Adipose tissue (tissue), 3 donors: ENCODE data around the gene ABT1. TPM values are rescaled to one million over a fixed set of nuclear protein-coding genes. Genes with fewer than 3 reads are reported as not detected.

Source experiments
- H3K27ac ChIP-seq: one replicate; pipeline ENCODE4 v1.5.1; 2013; ENCODE audit warnings: low read depth, low read length
- WGBS, 3 donors: extraction: QIAGEN DNeasy Blood & Tissue Kit; methylation state at CpG; one replicate each; pipeline ENCODE4 v1.1.7; 2013; 5-methylcytosine and 5-hydroxymethylcytosine counted together
- polyA plus RNA-seq, 3 donors: library from polyadenylated mRNA; stranded (reverse); fragments of 200-250 nt; gene quantifications; one replicate each; pipeline ENCODE4 v1.2.3, GENCODE V29; 2013
- donor health status: healthy with polysubstance abuse.
- donor health status: Bipolar disorder and iron deficiency.
- donor health status: healthy.

The ABT1 gene
- polyA plus RNA-seq, 3 donors: 8.1 to 16.3 (median 11.8) TPM

GRCh38 chr6:26570027-26570809, 26.5 kb upstream of the ABT1 start:
- WGBS, 3 donors: 76 to 84% (median 79%) methylated on average over 21 of the region's 21 CpGs
- H3K27ac ChIP-seq: no peak overlapping the region

- 1 to 7% (median 4%) methylated on average over 24 of the region's 24 CpGs for WGBS, 3 donors
- no peak overlapping the region for H3K27ac ChIP-seq
Measured at GRCh38 chr6:26571592-26572296, 25.0 kb upstream of the ABT1 start.

DNA sequence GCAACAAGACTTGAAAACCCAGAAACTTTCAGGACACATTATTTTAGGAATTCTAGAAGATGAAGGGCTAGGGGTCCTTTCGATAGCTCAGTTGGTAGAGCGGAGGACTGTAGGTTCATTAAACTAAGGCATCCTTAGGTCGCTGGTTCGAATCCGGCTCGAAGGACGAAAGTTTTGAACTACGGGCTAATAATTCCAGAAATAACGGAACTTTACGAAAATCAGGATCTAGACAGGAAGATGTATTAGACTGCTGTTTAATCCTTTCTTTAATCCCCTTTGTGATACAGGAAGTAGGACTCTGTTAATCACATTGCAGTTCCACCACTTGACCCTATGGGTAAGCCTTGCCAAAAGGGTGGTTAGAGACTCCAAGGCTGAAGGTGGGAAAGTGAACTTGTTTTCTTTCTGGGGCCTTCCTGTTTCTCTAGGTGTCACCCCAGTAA, 21.2 kb upstream of the ABT1 start:
- 53 to 74% (median 68%) methylated on average over 10 of the region's 10 CpGs for WGBS, 3 donors

GRCh38 chr6:26576407-26576843, 20.3 kb upstream of the ABT1 start:
- 35 to 37% (median 37%) methylated on average over 7 of the region's 7 CpGs for WGBS, 3 donors
- H3K27ac ChIP-seq: no peak overlapping the region

More for the DNA sequence above, 21.2 kb upstream of the ABT1 start:
- no peak overlapping the region for H3K27ac ChIP-seq

GRCh38 chr6:26576929-26577719, 19.6 kb upstream of the ABT1 start:
- WGBS, 3 donors: 2 to 5% (median 3%) methylated on average over 31 of the region's 31 CpGs
- no peak overlapping the region for H3K27ac ChIP-seq

- no peak overlapping the region for H3K27ac ChIP-seq
- 14 to 23% (median 20%) methylated on average over 15 to 17 of the region's 17 CpGs for WGBS, 3 donors
Measured at GRCh38 chr6:26577720-26578072, 19.1 kb upstream of the ABT1 start.

DNA sequence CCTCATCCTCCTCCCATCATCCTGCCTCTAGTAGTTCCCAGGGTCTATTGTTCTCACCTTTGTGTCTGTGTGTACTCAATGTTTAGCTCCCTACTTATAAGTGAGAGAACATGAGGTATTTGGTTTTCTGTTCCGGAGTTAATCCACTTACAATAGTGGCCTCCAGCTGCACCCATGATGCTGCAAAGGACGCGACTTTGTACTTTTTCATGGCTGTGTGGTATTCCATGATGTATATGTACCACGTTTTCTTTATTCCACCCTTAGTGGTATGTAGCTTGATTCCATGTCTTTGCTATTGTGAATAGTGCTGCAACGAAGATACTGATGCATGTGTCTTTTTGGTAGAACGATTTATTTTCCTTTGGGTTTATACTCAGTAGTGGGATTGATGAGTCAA, 18.5 kb upstream of the ABT1 start:
- 84 to 89% (median 88%) methylated on average over 6 of the region's 6 CpGs for WGBS, 3 donors
- no peak overlapping the region for H3K27ac ChIP-seq

DNA sequence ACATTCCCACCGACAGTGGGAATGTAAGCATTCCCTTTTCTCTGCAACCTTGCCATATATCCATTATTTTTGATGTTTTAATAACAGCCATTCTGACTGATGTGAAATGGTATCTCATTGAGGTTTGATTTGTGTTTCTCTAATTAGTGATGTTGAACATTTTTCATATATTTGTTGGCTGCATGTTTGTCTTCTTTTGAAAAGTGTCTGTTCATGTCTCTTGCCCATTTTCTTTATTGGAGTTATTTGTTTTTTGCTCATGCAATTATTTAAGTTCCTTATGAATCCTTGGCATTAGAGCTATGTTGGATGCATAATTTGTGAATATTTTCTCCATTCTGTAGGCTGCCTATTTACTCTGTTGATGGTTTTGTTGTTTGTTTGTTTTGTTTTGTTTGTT, 18.0 kb upstream of the ABT1 start:
- 94 to 98% (median 94%) methylated on average over 1 of the region's 1 CpG for WGBS, 3 donors
- no peak overlapping the region for H3K27ac ChIP-seq

GRCh38 chr6:26581164-26581915, 15.4 kb upstream of the ABT1 start:
- no peak overlapping the region for H3K27ac ChIP-seq
- WGBS, 3 donors: 61 to 72% (median 68%) methylated on average over 4 of the region's 4 CpGs

DNA sequence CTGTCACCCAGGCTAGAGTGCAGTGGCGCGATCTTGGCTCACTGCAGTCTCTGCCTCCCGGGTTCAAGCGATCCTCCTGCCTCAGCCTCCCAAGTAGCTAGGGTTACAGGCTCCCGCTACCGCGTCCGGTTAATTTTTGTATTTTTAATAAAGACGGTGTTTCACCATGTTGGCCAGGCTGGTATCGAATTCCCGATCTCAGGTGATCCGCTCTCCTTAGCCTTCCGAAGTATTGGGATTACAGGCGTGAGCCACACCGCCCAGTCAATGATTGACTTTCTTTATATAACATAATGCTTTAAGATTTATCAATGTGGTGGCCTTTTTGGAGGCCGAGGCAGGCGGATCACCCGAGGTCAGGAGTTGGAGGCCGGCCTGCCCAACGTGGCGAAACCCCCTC, 7.8 kb upstream of the ABT1 start:
- WGBS, 3 donors: 85 to 96% (median 94%) methylated on average over 21 of the region's 21 CpGs
- no peak overlapping the region for H3K27ac ChIP-seq

DNA sequence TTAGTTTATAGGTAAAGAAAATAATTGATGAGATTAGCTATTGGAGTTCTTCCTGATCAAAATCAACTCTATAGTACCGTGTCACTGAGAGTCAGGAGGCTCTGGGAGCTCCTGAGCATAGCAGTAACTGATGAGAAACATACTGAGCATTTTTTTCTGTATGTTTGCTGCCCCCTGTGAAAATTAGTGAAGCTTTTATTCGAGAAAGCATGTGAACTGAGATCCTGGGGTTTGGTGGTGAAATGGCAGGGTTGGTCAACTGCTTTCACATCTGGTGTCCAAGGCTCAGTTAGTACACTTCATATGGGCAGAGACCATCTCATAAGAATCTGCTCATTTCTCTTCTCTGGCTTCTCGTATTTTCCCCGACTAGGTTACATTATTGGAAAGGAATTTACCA, 4.1 kb upstream of the ABT1 start:
- H3K27ac ChIP-seq: no peak overlapping the region
- 47 to 52% (median 49%) methylated on average over 4 of the region's 4 CpGs for WGBS, 3 donors

- 32 to 47% (median 33%) methylated on average over 20 of the region's 20 CpGs for WGBS, 3 donors
- no peak overlapping the region for H3K27ac ChIP-seq
Measured at GRCh38 chr6:26593278-26594130, 3.2 kb upstream of the ABT1 start.

DNA sequence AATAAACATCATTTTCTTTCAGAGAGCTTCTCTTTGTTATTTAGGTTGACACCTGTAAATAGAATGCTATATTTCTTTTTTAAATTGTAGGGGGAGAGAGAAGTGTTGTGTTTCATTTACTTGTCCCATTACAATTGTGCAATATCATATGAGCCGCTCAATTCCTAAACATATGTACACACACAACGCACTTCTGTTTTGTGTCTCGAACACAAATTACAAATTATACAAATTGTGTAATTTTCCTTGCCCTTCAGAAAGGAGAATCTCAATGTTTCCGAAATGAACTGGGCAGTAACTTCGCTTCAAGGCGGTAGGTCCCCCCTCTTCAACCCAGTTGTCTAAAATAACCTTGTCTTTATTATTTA, 2.6 kb upstream of the ABT1 start:
- WGBS, 3 donors: 24 to 37% (median 34%) methylated on average over 6 of the region's 6 CpGs
- H3K27ac ChIP-seq: no peak overlapping the region

- WGBS, 3 donors: 23 to 26% (median 25%) methylated on average over 23 of the region's 23 CpGs
- no peak overlapping the region for H3K27ac ChIP-seq
Measured at GRCh38 chr6:26594730-26595632, 1.8 kb upstream of the ABT1 start.

- 0 to 1% (median 1%) methylated on average over 39 of the region's 39 CpGs for WGBS, 3 donors
- no peak overlapping the region for H3K27ac ChIP-seq
Measured at GRCh38 chr6:26595669-26596269, 984 bp upstream of the ABT1 start.

- H3K27ac ChIP-seq: no peak overlapping the region
- WGBS, 3 donors: 1 to 2% (median 1%) methylated on average over 10 of the region's 10 CpGs
Measured at GRCh38 chr6:26597389-26597766, 625 bp downstream of the ABT1 start.
